Neuronal stem cell (in vitro differentiated cells): ENCODE results near the gene TMEM38B.
"Not testable (repeated sequence)": the region's sequence is repeated elsewhere in the genome, so short reads cannot be mapped to it uniquely, and the experiment has no call there.

Experiments
- DNase-seq: peaks from one replicate; pipeline ENCODE4 v3.0.0-alpha.2; 2013; ENCODE audit warnings: low spot score
- H2AFZ ChIP-seq: one replicate; pipeline ENCODE4 v1.6.1; 2013; ENCODE audit warnings: mild to moderate bottlenecking, low read length, inconsistent platforms
- H2AK5ac ChIP-seq: 2 replicates; pipeline ENCODE4 v1.6.1; 2013; ENCODE audit warnings: low read depth, mild to moderate bottlenecking, inconsistent platforms, low read length, moderate library complexity, mixed read lengths
- H2BK120ac ChIP-seq: 2 replicates; pipeline ENCODE4 v1.6.1; 2013; ENCODE audit warnings: low read depth, mild to moderate bottlenecking, inconsistent platforms, low read length, moderate library complexity, mixed read lengths
- H2BK12ac ChIP-seq: one replicate; pipeline ENCODE4 v1.6.1; 2013; ENCODE audit warnings: low read length, inconsistent platforms
- H2BK15ac ChIP-seq: 2 replicates; pipeline ENCODE4 v1.6.1; 2013; ENCODE audit warnings: mild to moderate bottlenecking, low read length, inconsistent platforms, mixed read lengths
- H2BK5ac ChIP-seq: one replicate; pipeline ENCODE4 v1.6.1; 2013; ENCODE audit warnings: inconsistent platforms, mild to moderate bottlenecking, low read length, moderate library complexity
- H3K14ac ChIP-seq: one replicate; pipeline ENCODE4 v1.6.1; 2013; ENCODE audit warnings: low read length, inconsistent platforms
- H3K18ac ChIP-seq: 2 replicates; pipeline ENCODE4 v1.6.1; 2013; ENCODE audit warnings: low read length, inconsistent platforms
- H3K23ac ChIP-seq: 2 replicates; pipeline ENCODE4 v1.6.1; 2013; ENCODE audit warnings: low read depth, mild to moderate bottlenecking, mixed read lengths, low read length, inconsistent platforms; ENCODE audit not compliant: poor library complexity
- H3K27ac ChIP-seq: replicated peaks from 3 replicates; pipeline ENCODE4 v1.5.1; 2013; ENCODE audit warnings: low read length, inconsistent platforms
- H3K27me3 ChIP-seq, 3 experiments: 2 replicates each; pipeline ENCODE4 v1.6.1; 2013; ENCODE audit warnings: low read length in 3 of 3, mild to moderate bottlenecking in 2 of 3, inconsistent platforms in 1 of 3, low read depth in 1 of 3, mixed read lengths in 1 of 3, moderate library complexity in 1 of 3; ENCODE audit not compliant: control insufficient read depth in 3 of 3, insufficient read depth in 3 of 3
- H3K36me3 ChIP-seq, 2 donors: replicated peaks in 1 of 2; 2 replicates each; pipeline ENCODE4 v1.6.1; 2013; ENCODE audit warnings: low read length in 2 of 2; ENCODE audit not compliant: control insufficient read depth in 2 of 2, insufficient read depth in 2 of 2
- H3K4ac ChIP-seq: 2 replicates; pipeline ENCODE4 v1.6.1; 2013; ENCODE audit warnings: inconsistent platforms, mild to moderate bottlenecking, low read length, moderate library complexity
- H3K4me1 ChIP-seq, 2 donors: 1 replicate in 1 of 2; 2 replicates in 1 of 2; pipeline ENCODE4 v1.6.1; 2013; ENCODE audit warnings: low read length in 2 of 2, low read depth in 1 of 2; ENCODE audit not compliant: control insufficient read depth in 2 of 2, insufficient read depth in 1 of 2
- H3K4me2 ChIP-seq: one replicate; pipeline ENCODE4 v1.6.1; 2013; ENCODE audit warnings: mild to moderate bottlenecking, low read length, inconsistent platforms; ENCODE audit not compliant: insufficient read depth, poor library complexity, severe bottlenecking
- H3K4me3 ChIP-seq, 2 donors: 2 replicates each; pipeline ENCODE4 v1.5.1; 2013; ENCODE audit warnings: low read length in 2 of 2, mild to moderate bottlenecking in 2 of 2, inconsistent platforms in 1 of 2, moderate library complexity in 1 of 2
- H3K79me1 ChIP-seq: one replicate; pipeline ENCODE4 v1.6.1; 2013; ENCODE audit warnings: low read depth, mild to moderate bottlenecking, inconsistent platforms, low read length, moderate library complexity
- H3K9ac ChIP-seq: one replicate; pipeline ENCODE4 v1.6.1; 2013; ENCODE audit warnings: mild to moderate bottlenecking, low read depth, low read length, inconsistent platforms; ENCODE audit not compliant: poor library complexity
- H3K9me3 ChIP-seq, 2 donors: replicated peaks in 1 of 2; 2 replicates each; pipeline versions ENCODE3 to v1.6.1; 2013; ENCODE audit warnings: low read length in 2 of 2, mild to moderate bottlenecking in 2 of 2, inconsistent platforms in 1 of 2, low read depth in 1 of 2, mixed read lengths in 1 of 2, moderate library complexity in 1 of 2; ENCODE audit not compliant: control insufficient read depth in 2 of 2, insufficient read depth in 1 of 2
- H4K8ac ChIP-seq: one replicate; pipeline ENCODE4 v1.6.1; 2013; ENCODE audit warnings: low read depth, mild to moderate bottlenecking, inconsistent platforms, low read length, moderate library complexity
- H4K91ac ChIP-seq: one replicate; pipeline ENCODE4 v1.6.1; 2013; ENCODE audit warnings: low read length, low read depth, mild to moderate bottlenecking, inconsistent platforms; ENCODE audit not compliant: poor library complexity
- WGBS, 2 donors: extraction: QIAGEN DNeasy Blood & Tissue Kit; methylation state at CpG; one replicate each; pipeline ENCODE4 v1.1.7; 2013; ENCODE audit warnings: missing lambda C conversion rate in 2 of 2, mixed read lengths in 1 of 2; ENCODE audit not compliant: insufficient read length in 2 of 2, insufficient replicate concordance in 1 of 2; ENCODE audit errors: extremely low coverage in 2 of 2; 5-methylcytosine and 5-hydroxymethylcytosine counted together

TMEM38B gene

DNA sequence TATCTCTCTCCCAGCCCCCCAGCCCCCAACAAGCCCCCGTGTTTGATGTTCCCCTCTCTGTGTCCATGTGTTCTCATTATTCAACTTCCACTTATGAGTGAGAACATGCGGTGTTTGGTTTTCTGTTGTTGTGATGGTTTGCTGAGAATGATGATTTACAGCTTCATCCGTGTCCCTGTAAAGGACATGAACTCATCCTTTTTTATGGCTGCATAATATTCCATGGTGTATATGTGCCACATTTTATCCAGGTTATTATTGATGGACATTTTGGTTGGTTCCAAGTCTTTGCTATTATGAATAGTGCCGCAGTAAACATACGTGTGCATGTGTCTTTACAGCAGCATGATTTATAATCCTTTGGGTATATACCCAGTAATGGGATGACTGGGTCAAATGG, 33.9 kb downstream of the TMEM38B start:
- not testable (repeated sequence) for H3K9ac ChIP-seq, H4K91ac ChIP-seq, H3K23ac ChIP-seq, H3K27me3 ChIP-seq, H3K4me1 ChIP-seq, H2BK12ac ChIP-seq, H3K9me3 ChIP-seq, H3K79me1 ChIP-seq, H2BK5ac ChIP-seq, H4K8ac ChIP-seq, H2AK5ac ChIP-seq, H2AFZ ChIP-seq, H3K4me2 ChIP-seq, H3K14ac ChIP-seq, DNase-seq, H3K4ac ChIP-seq, H3K18ac ChIP-seq, H2BK15ac ChIP-seq, H3K27ac ChIP-seq, H3K4me3 ChIP-seq, H2BK120ac ChIP-seq
- no CpG with 5 or more reads among the region's 5 CpGs for WGBS, 2 donors
- H3K36me3 ChIP-seq, result peaks cover 1 to 50% of the 10 kb centered on the region in 2 donors

GRCh38 chr9:105731420-105731819, 37.1 kb downstream of the TMEM38B start:
- not testable (repeated sequence) for H2AK5ac ChIP-seq, H2BK12ac ChIP-seq, H3K4me2 ChIP-seq, H4K91ac ChIP-seq, DNase-seq, H3K27ac ChIP-seq, H3K14ac ChIP-seq, H2AFZ ChIP-seq, H4K8ac ChIP-seq, H3K79me1 ChIP-seq, H2BK15ac ChIP-seq, H3K4me3 ChIP-seq, H2BK120ac ChIP-seq, H3K4ac ChIP-seq, H3K9ac ChIP-seq, H3K27me3 ChIP-seq, H2BK5ac ChIP-seq, H3K23ac ChIP-seq, H3K4me1 ChIP-seq, H3K18ac ChIP-seq
- H3K36me3 ChIP-seq, result peaks cover 1 to 41% of the 10 kb centered on the region in 2 donors
- WGBS, 2 donors, result no CpG with 5 or more reads among the region's 2 CpGs
- peaks cover 0 to 36% of the 10 kb centered on the region in 2 donors for H3K9me3 ChIP-seq

GRCh38 chr9:105735366-105735765, 41.0 kb downstream of the TMEM38B start:
- H2AFZ ChIP-seq, result no peak overlapping the region
- H3K4me3 ChIP-seq, result no peak overlapping the region
- H3K23ac ChIP-seq, result no peak overlapping the region
- no peak overlapping the region for H2BK15ac ChIP-seq
- H3K9ac ChIP-seq, result no peak overlapping the region
- H3K27ac ChIP-seq, result no peak overlapping the region
- no peak overlapping the region for H3K4ac ChIP-seq
- no peak overlapping the region for H2BK120ac ChIP-seq
- H3K9me3 ChIP-seq, result peaks cover 11 to 40% of the 10 kb centered on the region in 2 donors
- H3K4me2 ChIP-seq, result no peak overlapping the region
- DNase-seq, result no peak
- H3K36me3 ChIP-seq, result peaks cover 5 to 52% of the 10 kb centered on the region in 2 donors
- peaks cover 3% of the 10 kb centered on the region for H3K79me1 ChIP-seq
- no peak overlapping the region for H2BK12ac ChIP-seq
- no peaks in the 10 kb centered on the region for H3K27me3 ChIP-seq
- no peak overlapping the region for H2AK5ac ChIP-seq
- H3K4me1 ChIP-seq, result no peaks in the 10 kb centered on the region
- no peak overlapping the region for H3K18ac ChIP-seq
- no peak overlapping the region for H3K14ac ChIP-seq
- H2BK5ac ChIP-seq, result no peak overlapping the region
- H4K8ac ChIP-seq, result no peak overlapping the region
- H4K91ac ChIP-seq, result no peak overlapping the region

DNA sequence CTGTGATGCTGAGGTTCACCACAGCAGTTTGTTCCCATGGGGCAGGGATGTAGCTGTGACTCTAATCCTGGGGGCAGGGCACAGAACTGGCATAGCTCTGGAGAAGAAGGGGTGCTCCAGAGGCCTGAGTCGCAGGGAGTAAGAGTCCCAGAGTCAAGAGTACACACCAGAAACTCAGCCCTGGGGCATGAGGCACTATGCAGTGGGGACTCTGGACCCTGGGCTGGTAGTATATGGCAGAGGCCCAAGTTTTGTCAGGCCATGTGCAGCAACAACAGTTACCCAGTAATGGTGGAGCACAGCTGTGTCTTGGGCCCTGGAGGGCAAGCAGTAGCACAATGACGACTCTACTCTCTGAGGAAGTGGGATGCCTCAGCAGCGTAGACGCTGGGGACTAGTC, 42.9 kb downstream of the TMEM38B start:
- H3K14ac ChIP-seq, result no peak overlapping the region
- H3K9me3 ChIP-seq, result peaks cover 11 to 37% of the 10 kb centered on the region in 2 donors
- H3K4me2 ChIP-seq, result no peak overlapping the region
- no peak overlapping the region for H3K18ac ChIP-seq
- H3K79me1 ChIP-seq, result peaks cover 3% of the 10 kb centered on the region
- no peak for DNase-seq
- H3K4ac ChIP-seq, result no peak overlapping the region
- no peaks in the 10 kb centered on the region for H3K4me1 ChIP-seq
- no peak overlapping the region for H2AK5ac ChIP-seq
- no peak overlapping the region for H3K23ac ChIP-seq
- no peak overlapping the region for H2BK12ac ChIP-seq
- no peaks in the 10 kb centered on the region for H3K27me3 ChIP-seq
- H4K8ac ChIP-seq, result no peak overlapping the region
- H2BK15ac ChIP-seq, result no peak overlapping the region
- no peak overlapping the region for H4K91ac ChIP-seq
- H2AFZ ChIP-seq, result no peak overlapping the region
- no CpG with 5 or more reads among the region's 4 CpGs for WGBS, 2 donors
- H2BK5ac ChIP-seq, result no peak overlapping the region
- no peak overlapping the region for H2BK120ac ChIP-seq
- peaks cover 5 to 65% of the 10 kb centered on the region in 2 donors for H3K36me3 ChIP-seq
- H3K9ac ChIP-seq, result no peak overlapping the region
- H3K27ac ChIP-seq, result no peak overlapping the region
- H3K4me3 ChIP-seq, result no peak overlapping the region
